K562 (cell line): ENCODE results near the gene NFIC. TPM values are rescaled to one million over a fixed set of nuclear protein-coding genes. Genes with fewer than 3 reads are reported as not detected.
A peak's percentile ranks its signal among the peaks of the same experiment; 100 is the strongest.

ENCODE experiments used
- ATAC-seq: fragments of 200-7000 bp; cut with Tn5 transposase; 3 replicates; pipeline ENCODE4 v1.9.1; 2020; ENCODE audit warnings: moderate library complexity
- BruUV-seq: library from RNA; stranded (reverse); fragments of 400-500 nt; replicated peaks from 2 replicates; lab custom pipeline; 2021; lab: Mats Ljungman, UMichigan
- CTCF ChIA-PET: fragments of 300-600 bp; formaldehyde crosslinking; extraction: SDS; loops from one replicate; lab custom pipeline; 2021; ENCODE audit warnings: low intra/inter-chr PET ratio; lab: Yijun Ruan, JAX
- POLR2A ChIA-PET: fragments of 300-600, 350-650 bp; sonication (Branson Sonifier 250); formaldehyde crosslinking; extraction: SDS; loops from one replicate; lab custom pipeline; 2021; ENCODE audit warnings: antibody characterized with exemption, inconsistent platforms; lab: Yijun Ruan, JAX
- DNase-seq, 4 experiments: peaks; one replicate each; pipeline versions ENCODE4 v3.0.0 to v3.0.0-alpha.2; 2011 to 2018; ENCODE audit warnings: low spot score in 3 of 4, mixed read lengths in 3 of 4; ENCODE audit errors: extremely low read depth in 1 of 4
- FAIRE-seq: peaks from 2 replicates; lab custom pipeline; 2011; peaks lifted over from hg19 to GRCh38; lab: Jason Lieb, UNC
- H2AFZ ChIP-seq: 2 replicates; pipeline ENCODE4 v1.6.0; 2011; ENCODE audit warnings: low read depth, low read length, control low read depth, inconsistent platforms
- H3K27ac ChIP-seq: fragments of 200-600 bp; 3 replicates; pipeline ENCODE4 v1.8.0; 2011; ENCODE audit warnings: low read depth, mild to moderate bottlenecking, control low read depth, inconsistent platforms, low read length, moderate library complexity, mixed read lengths; ENCODE audit errors: extremely low read depth
- H3K27me3 ChIP-seq, 2 experiments: fragments of 300-600 bp in 1 of 2; 2 replicates in 1 of 2; 3 replicates in 1 of 2; pipeline versions ENCODE4 v1.6.0 to v1.8.0; 2011; ENCODE audit warnings: inconsistent platforms in 2 of 2, low read length in 2 of 2, mild to moderate bottlenecking in 1 of 2, mixed read lengths in 1 of 2, moderate library complexity in 1 of 2; ENCODE audit not compliant: control insufficient read depth in 2 of 2, insufficient read depth in 2 of 2
- H3K36me3 ChIP-seq: fragments of 300-600 bp; 3 replicates; pipeline ENCODE4 v1.8.0; 2011; ENCODE audit warnings: mild to moderate bottlenecking, low read length, inconsistent platforms; ENCODE audit not compliant: control insufficient read depth, insufficient read depth
- H3K4me1 ChIP-seq, 2 experiments: fragments of 200-600 bp in 1 of 2; replicated peaks in 1 of 2; 2 replicates in 1 of 2; 3 replicates in 1 of 2; pipeline versions ENCODE4 v1.5.1 to v1.8.0; 2011; ENCODE audit warnings: inconsistent platforms in 2 of 2, low read length in 2 of 2, mild to moderate bottlenecking in 1 of 2, mixed read lengths in 1 of 2, moderate library complexity in 1 of 2; ENCODE audit not compliant: control insufficient read depth in 2 of 2, insufficient read depth in 2 of 2
- H3K4me2 ChIP-seq: 2 replicates; pipeline ENCODE4 v1.6.1; 2011; ENCODE audit warnings: low read length, control low read depth, inconsistent platforms, mixed read lengths; ENCODE audit not compliant: insufficient read depth
- H3K4me3 ChIP-seq: fragments of 200-600 bp; sonication (generic), shearing (Covaris generic); 2 replicates; pipeline ENCODE4 v1.5.1; 2016; ENCODE audit warnings: control low read depth, inconsistent platforms
- H3K79me2 ChIP-seq: fragments of 200-600 bp; 3 replicates; pipeline ENCODE4 v1.8.0; 2011; ENCODE audit warnings: low read length, inconsistent platforms; ENCODE audit not compliant: control insufficient read depth, insufficient read depth
- H3K9ac ChIP-seq, 2 experiments: 2 replicates each; pipeline versions ENCODE4 v1.6.0 to v1.6.1; 2011; ENCODE audit warnings: low read depth in 2 of 2, low read length in 2 of 2, control low read depth in 1 of 2, inconsistent platforms in 1 of 2, mild to moderate bottlenecking in 1 of 2, mixed read lengths in 1 of 2; ENCODE audit not compliant: insufficient read depth in 1 of 2
- H3K9me1 ChIP-seq: one replicate; pipeline ENCODE4 v1.6.0; 2011; ENCODE audit warnings: inconsistent platforms, mild to moderate bottlenecking, low read length, moderate library complexity; ENCODE audit not compliant: control insufficient read depth, insufficient read depth
- H3K9me3 ChIP-seq: replicated peaks from 2 replicates; pipeline ENCODE4 v1.5.1; 2011; ENCODE audit warnings: low read depth, low read length, inconsistent platforms; ENCODE audit not compliant: control insufficient read depth, insufficient read depth
- H4K20me1 ChIP-seq: replicated peaks from 2 replicates; pipeline ENCODE4 v1.6.1; 2011; ENCODE audit warnings: low read length, inconsistent platforms, mixed read lengths; ENCODE audit not compliant: control insufficient read depth, insufficient read depth
- HNRNPUL1 ChIP-seq: fragments of 200-400 bp; formaldehyde crosslinking; IDR thresholded peaks from 2 replicates; pipeline ENCODE4 v1.6.1; 2017; ENCODE audit warnings: low read length
- POLR2A ChIP-seq: fragments of 450-650 bp; conservative IDR thresholded peaks from 2 replicates; pipeline ENCODE4 v1.6.1; 2016
- SIN3A ChIP-seq, 2 experiments: fragments of 150-350 bp in 1 of 2; IDR thresholded peaks; 2 replicates each; pipeline ENCODE4 v1.6.1; 2011 to 2016; ENCODE audit warnings: borderline replicate concordance in 2 of 2, low read depth in 2 of 2, low read length in 2 of 2, mild to moderate bottlenecking in 2 of 2, moderate library complexity in 2 of 2; ENCODE audit not compliant: control insufficient read depth in 1 of 2
- ZNF518B ChIP-seq: fragments of 250-450 bp; sonication (Bioruptor Pico); IDR thresholded peaks from 2 replicates; pipeline ENCODE4 v1.5.0; 2021; ENCODE audit warnings: mild to moderate bottlenecking, moderate library complexity
- ZNF589 ChIP-seq: fragments of 200-800 bp; sonication (Bioruptor generic); IDR thresholded peaks from 2 replicates; pipeline ENCODE4 v1.6.1; 2016; ENCODE audit warnings: low read depth, missing genetic modification characterization, missing compliant biosample characterization
- ZNF764 ChIP-seq: fragments of 250-450 bp; sonication (Bioruptor Pico); IDR thresholded peaks from 2 replicates; pipeline ENCODE4 v1.4.0; 2020; ENCODE audit warnings: low read depth, mild to moderate bottlenecking, moderate library complexity
- WGBS: fragments of 100-300 bp; shearing (Covaris generic); methylation state at CpG from one replicate; pipeline ENCODE4 v1.1.6; 2016; ENCODE audit warnings: low coverage, mixed read lengths; ENCODE audit not compliant: insufficient coverage; ENCODE audit errors: missing lambda C conversion rate; 5-methylcytosine and 5-hydroxymethylcytosine counted together
- in situ Hi-C: fragments of 300-500 bp; cut with MboI; formaldehyde crosslinking; loops from 4 replicates; pipeline ENCODE4 v1.15.0; 2018; ENCODE audit warnings: inconsistent platforms, mixed read lengths
- intact Hi-C: fragments of 100-400 bp; cut with micrococcal nuclease; formaldehyde crosslinking; loops from 2 replicates; pipeline ENCODE4 v1.14.2; 2022
- polyA plus RNA-seq, 8 experiments: library from polyadenylated mRNA; depleted of rRNA in 4 of 8; stranded (reverse) in 5 of 8; unstranded in 3 of 8; fragments of >200 nt; fragmentation: Nextera tagmentation in 2 of 8; fragmentation: Illumina TruSeq in 1 of 8; extraction: Ambion mirVana in 2 of 8; extraction: Trizol in 1 of 8; gene quantifications; 2 replicates each; pipeline versions ENCODE4 v1.2.1 to v1.2.3, GENCODE V29; 2011 to 2014; ENCODE audit warnings: inconsistent platforms in 1 of 8, missing spikeins in 1 of 8
- total RNA-seq, 7 experiments: library from RNA; depleted of rRNA in 6 of 7; stranded (reverse); fragments of >200 nt in 6 of 7; fragmentation: Illumina TruSeq in 2 of 7; extraction: Trizol in 2 of 7; gene quantifications; 2 replicates each; pipeline versions ENCODE4 v1.2.1 to v1.2.3, GENCODE V29; 2011 to 2021; ENCODE audit warnings: low replicate concordance in 1 of 7
- TF ChIP-seq, protein P1 (sequence below): fragments of 150-350 bp; IDR thresholded peaks from 2 replicates; pipeline ENCODE4 v1.6.1; 2014; ENCODE audit warnings: low read depth, mild to moderate bottlenecking, low read length, borderline replicate concordance

NFIC gene
- total and polyA plus RNA-seq, 9 of the 15 experiments (the other 6 are each of a cell fraction or from before 2014, with no cell fraction given), result 0.71 to 62.1 (median 6.9) TPM

DNA sequence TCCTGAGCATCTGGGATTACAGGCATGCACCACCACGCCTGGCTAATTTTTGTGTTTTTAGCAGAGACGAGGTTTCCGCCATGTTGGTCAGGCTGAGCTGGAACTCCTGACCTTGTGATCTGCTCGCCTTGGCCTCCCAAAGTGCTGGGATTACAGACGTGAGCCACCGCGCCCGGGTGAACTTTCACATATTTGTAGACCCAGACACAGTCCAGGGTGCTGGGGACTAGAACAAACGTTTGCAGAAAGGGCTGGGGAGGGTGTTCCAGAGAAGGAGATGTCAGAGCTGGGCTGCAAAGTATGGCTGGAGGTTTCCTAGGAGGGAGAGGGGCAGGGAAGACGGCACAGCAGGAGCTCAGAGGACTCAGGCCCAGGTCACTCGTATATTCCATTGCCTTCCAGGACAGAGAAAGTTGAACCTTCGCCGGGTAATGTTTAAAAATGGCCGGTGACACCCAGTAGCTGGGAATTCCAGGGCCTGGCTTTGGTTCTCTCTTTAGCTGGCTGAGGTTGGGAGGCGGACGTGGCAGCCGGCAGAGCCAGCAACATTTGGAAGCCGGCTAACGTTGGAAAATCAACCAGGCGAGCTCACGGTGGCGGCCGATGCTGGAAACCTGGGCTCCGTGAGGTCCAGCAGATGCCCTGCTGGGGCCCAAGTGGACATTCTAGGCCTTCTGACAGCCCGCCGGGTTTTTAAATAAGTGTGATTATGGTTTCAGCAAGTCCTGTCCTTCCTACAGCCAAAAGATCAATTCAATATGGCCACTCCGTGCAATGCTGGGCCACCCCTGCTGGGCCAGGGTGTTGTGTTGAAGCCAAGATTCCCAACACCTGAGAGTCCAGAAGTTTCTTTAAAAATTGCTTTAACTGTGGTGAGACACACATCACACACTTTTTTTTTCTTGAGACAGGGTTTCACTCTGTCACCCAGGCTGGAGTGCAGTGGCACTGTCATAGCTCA lies 41.5 kb downstream of the NFIC start:
- CTCF ChIA-PET, result no interaction called here
- Histone ChIP-seq H3K4me3 (no peak overlapping the region), H2AFZ (no peak overlapping the region), H3K9me1 (no peaks in the 10 kb centered on the region), H3K4me2 (no peak overlapping the region), H3K79me2 (peaks cover 84% of the 10 kb centered on the region), H3K9ac (peak overlapping the region in 1 of 2 experiments; percentile 52; a peak in 1 of 4 replicates), H3K27ac (no peak overlapping the region; the same call in 2 of the 3 replicates), H3K4me1 (peaks cover 0 to 26% of the 10 kb centered on the region in 2 experiments; a peak in 2 of 5 replicates), H3K27me3 (no peaks in the 10 kb centered on the region), H3K9me3 (no peaks in the 10 kb centered on the region), H4K20me1 (peaks cover 36% of the 10 kb centered on the region), H3K36me3 (peaks cover 73% of the 10 kb centered on the region; the same call in 2 of the 3 replicates)
- DNase-seq, result peak in 1 of 4 experiments; percentile 4
- TF ChIP-seq SIN3A (IDR thresholded peaks at IDR 0.05; ENCODE audit: borderline replicate concordance in 2 of 2, control insufficient read depth in 1 of 2, low read depth in 2 of 2, low read length in 2 of 2) (no peak), POLR2A (no peak), ZNF764 (no peak), ZNF518B (CRISPR knock-in tag) (no peak), ZNF589 (CRISPR knock-in tag) (no peak), HNRNPUL1 (no peak)
- TF ChIP-seq, protein P1, sequence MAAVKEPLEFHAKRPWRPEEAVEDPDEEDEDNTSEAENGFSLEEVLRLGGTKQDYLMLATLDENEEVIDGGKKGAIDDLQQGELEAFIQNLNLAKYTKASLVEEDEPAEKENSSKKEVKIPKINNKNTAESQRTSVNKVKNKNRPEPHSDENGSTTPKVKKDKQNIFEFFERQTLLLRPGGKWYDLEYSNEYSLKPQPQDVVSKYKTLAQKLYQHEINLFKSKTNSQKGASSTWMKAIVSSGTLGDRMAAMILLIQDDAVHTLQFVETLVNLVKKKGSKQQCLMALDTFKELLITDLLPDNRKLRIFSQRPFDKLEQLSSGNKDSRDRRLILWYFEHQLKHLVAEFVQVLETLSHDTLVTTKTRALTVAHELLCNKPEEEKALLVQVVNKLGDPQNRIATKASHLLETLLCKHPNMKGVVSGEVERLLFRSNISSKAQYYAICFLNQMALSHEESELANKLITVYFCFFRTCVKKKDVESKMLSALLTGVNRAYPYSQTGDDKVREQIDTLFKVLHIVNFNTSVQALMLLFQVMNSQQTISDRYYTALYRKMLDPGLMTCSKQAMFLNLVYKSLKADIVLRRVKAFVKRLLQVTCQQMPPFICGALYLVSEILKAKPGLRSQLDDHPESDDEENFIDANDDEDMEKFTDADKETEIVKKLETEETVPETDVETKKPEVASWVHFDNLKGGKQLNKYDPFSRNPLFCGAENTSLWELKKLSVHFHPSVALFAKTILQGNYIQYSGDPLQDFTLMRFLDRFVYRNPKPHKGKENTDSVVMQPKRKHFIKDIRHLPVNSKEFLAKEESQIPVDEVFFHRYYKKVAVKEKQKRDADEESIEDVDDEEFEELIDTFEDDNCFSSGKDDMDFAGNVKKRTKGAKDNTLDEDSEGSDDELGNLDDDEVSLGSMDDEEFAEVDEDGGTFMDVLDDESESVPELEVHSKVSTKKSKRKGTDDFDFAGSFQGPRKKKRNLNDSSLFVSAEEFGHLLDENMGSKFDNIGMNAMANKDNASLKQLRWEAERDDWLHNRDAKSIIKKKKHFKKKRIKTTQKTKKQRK, result no peak
- in situ Hi-C loops (no loop called here), intact Hi-C loops (no loop called here)
- peak; percentile 40 for FAIRE-seq
- BruUV-seq, result no TSS peak
- 91% methylated on average over 24 of the region's 27 CpGs for WGBS
- POLR2A ChIA-PET, result no interaction called here
- no peak for ATAC-seq
